Esophagus muscularis mucosa (tissue), 3 donors: Measurements from ENCODE around the gene NDUFV3.

Experiments used
- CTCF ChIP-seq, 3 experiments: fragments of 200-600 bp in 2 of 3; fragments of 450-650 bp in 1 of 3; sonication (generic) in 2 of 3; IDR thresholded peaks; one replicate each; pipeline ENCODE4 v1.5.1; 2017 to 2019; ENCODE audit warnings: antibody characterized with exemption in 3 of 3, mild to moderate bottlenecking in 2 of 3, moderate library complexity in 1 of 3
- EP300 ChIP-seq: sonication (generic); formaldehyde crosslinking; IDR thresholded peaks from one replicate; pipeline ENCODE4 v1.6.1; 2017; ENCODE audit warnings: antibody characterized with exemption

GRCh38 chr21:42852925-42853570 is 40.1 kb upstream of the NDUFV3 start:
- TF ChIP-seq CTCF (IDR thresholded peaks at IDR 0.05) = no peak
- TF ChIP-seq EP300 = no peak
